Fibroblast of skin of left quadriceps (primary cell): ENCODE data around the gene TJP1.
"Not testable (repeated sequence)": the region's sequence is repeated elsewhere in the genome, so short reads cannot be mapped to it uniquely, and the experiment has no call there.

ENCODE experiments used
- DNase-seq, 2 experiments: peaks; one replicate each; pipeline ENCODE4 v3.0.0-alpha.2; 2013; ENCODE audit warnings: low read depth in 2 of 2

Gene TJP1

GRCh38 chr15:29682781-29683180 is 139.5 kb downstream of the TJP1 start:
- DNase-seq: no peak

GRCh38 chr15:29682361-29682760 is 139.9 kb downstream of the TJP1 start:
- no peak for DNase-seq

GRCh38 chr15:29681946-29682345 is 140.3 kb downstream of the TJP1 start:
- DNase-seq: no peak

GRCh38 chr15:29681166-29681845 is 141.0 kb downstream of the TJP1 start:
- no peak for DNase-seq

- no peak for DNase-seq
These were observed 141.7 kb downstream of the TJP1 start for GRCh38 chr15:29680465-29681165.

GRCh38 chr15:29678504-29679034 is 143.7 kb downstream of the TJP1 start:
- no peak for DNase-seq

- DNase-seq: no peak
These were observed 144.3 kb downstream of the TJP1 start for GRCh38 chr15:29677871-29678461.

GRCh38 chr15:29677455-29677854 is 144.8 kb downstream of the TJP1 start:
- DNase-seq: no peak

- DNase-seq: no peak
These were observed 145.3 kb downstream of the TJP1 start for GRCh38 chr15:29676961-29677402.

- not testable (repeated sequence) for DNase-seq
These were observed 145.8 kb downstream of the TJP1 start for GRCh38 chr15:29676374-29676960.

- DNase-seq: no peak
These were observed 146.4 kb downstream of the TJP1 start for GRCh38 chr15:29675791-29676301.

- DNase-seq: no peak
These were observed 147.4 kb downstream of the TJP1 start for GRCh38 chr15:29674661-29675533.

GRCh38 chr15:29672923-29673809 is 149.1 kb downstream of the TJP1 start:
- DNase-seq: no peak

GRCh38 chr15:29672446-29672845 is 149.8 kb downstream of the TJP1 start:
- DNase-seq: no peak

GRCh38 chr15:29672046-29672445 is 150.2 kb downstream of the TJP1 start:
- DNase-seq: not testable (repeated sequence)

GRCh38 chr15:29670998-29671981 is 151.0 kb downstream of the TJP1 start:
- DNase-seq: no peak

- no peak for DNase-seq
These were observed 152.0 kb downstream of the TJP1 start for GRCh38 chr15:29670266-29670665.

- no peak for DNase-seq
These were observed 152.4 kb downstream of the TJP1 start for GRCh38 chr15:29669823-29670222.

GRCh38 chr15:29668120-29668602 is 154.1 kb downstream of the TJP1 start:
- peak; percentile 64 to 67 for DNase-seq
